Psoas muscle (tissue), 8 donors: Measurements from ENCODE around the gene PEX5. TPM values are rescaled to one million over a fixed set of nuclear protein-coding genes. Genes with fewer than 3 reads are reported as not detected.

Source experiments
- ATAC-seq, 4 donors: fragments of 200-7000 bp; cut with Tn5 transposase; one replicate each; pipeline ENCODE4 v1.9.1; 2020; ENCODE audit warnings: moderate library complexity in 3 of 4, mild to moderate bottlenecking in 2 of 4
- DNase-seq, 2 donors: peaks; one replicate each; pipeline ENCODE4 v3.0.0-alpha.2; 2020
- H3K27ac ChIP-seq: fragments of 200-600 bp; one replicate; pipeline ENCODE4 v1.8.0; 2022
- H3K27me3 ChIP-seq, 3 donors: fragments of 200-600 bp in 1 of 3; one replicate each; pipeline versions ENCODE4 v1.6.1 to v1.8.0; 2013 to 2022; ENCODE audit warnings: low read length in 2 of 3, mild to moderate bottlenecking in 2 of 3, moderate library complexity in 1 of 3; ENCODE audit not compliant: insufficient read depth in 3 of 3
- H3K36me3 ChIP-seq, 2 donors: fragments of 200-600 bp in 1 of 2; one replicate each; pipeline versions ENCODE4 v1.6.1 to v1.8.0; 2013 to 2022; ENCODE audit warnings: low read depth in 1 of 2, mild to moderate bottlenecking in 1 of 2, moderate library complexity in 1 of 2; ENCODE audit not compliant: insufficient read depth in 1 of 2
- H3K4me1 ChIP-seq: fragments of 200-600 bp; one replicate; pipeline ENCODE4 v1.8.0; 2022
- H3K4me3 ChIP-seq: fragments of 200-600 bp; one replicate; pipeline ENCODE4 v1.8.0; 2022; ENCODE audit warnings: mild to moderate bottlenecking
- H3K9me3 ChIP-seq: fragments of 200-600 bp; one replicate; pipeline ENCODE4 v1.8.0; 2022
- CTCF ChIP-seq: fragments of 200-600 bp; IDR thresholded peaks from one replicate; pipeline ENCODE4 v1.8.0; 2022; ENCODE audit warnings: antibody characterized with exemption
- WGBS, 3 donors: extraction: QIAGEN DNeasy Blood & Tissue Kit; methylation state at CpG; one replicate each; pipeline versions ENCODE4 v1.1.6 to v1.1.7; 2013; 5-methylcytosine and 5-hydroxymethylcytosine counted together
- intact Hi-C, 2 donors: fragments of 100-400 bp; cut with DNase I; formaldehyde crosslinking; loops; one replicate each; pipeline versions ENCODE4 v1.11.0 to v1.14.2; 2022
- polyA plus RNA-seq, 3 donors: library from polyadenylated mRNA; stranded (reverse); fragments of 200-250 nt; gene quantifications; one replicate each; pipeline ENCODE4 v1.2.3, GENCODE V29; 2013
- total RNA-seq, 4 donors: library from RNA; stranded (reverse); fragmentation: NEBNext Ultra II Directional in 2 of 4; extraction: Animal tissue kit (Norgen Biotek cat#: 25700) in 2 of 4; gene quantifications; one replicate each; pipeline versions ENCODE4 v1.2.1 to v1.2.4, GENCODE V29; 2021 to 2023
- donor health status: healthy with polysubstance abuse.
- donor health status: DM: no; HTN: no; CAD: no; lungs with moderate emphysema.
- donor health status: Bipolar disorder and iron deficiency.
- donor health status: healthy.
- donor health status: DM: yes; HTN: yes; CAD: no.
- donor health status: DM: no; HTN: no; CAD: no.
- donor health status: DM: no; HTN: no; CAD: no.
- donor health status: DM: yes; HTN: yes; CAD: no.

Gene PEX5
- total and polyA plus RNA-seq, 7 donors, result 51.9 to 103 (median 87.7) TPM

GRCh38 chr12:7190268-7191055, 976 bp downstream of the PEX5 start:
- ATAC-seq (peak in 2 of 4 donors; percentile 6 to 13), DNase-seq (peak; percentile 38 to 68)
- intact Hi-C loops, result loop anchor here in 1 of 2 donors (10.0 kb wide), 1 partner anchor 844 kb away; the partner anchor contains the start of gene FOXJ2
- Histone ChIP-seq H3K36me3 (peaks cover 4 to 46% of the 10 kb centered on the region in 2 donors), H3K4me1 (peaks cover 20% of the 10 kb centered on the region), H3K9me3 (no peaks in the 10 kb centered on the region), H3K27ac (peak overlapping the region; percentile 99), H3K27me3 (no peaks in the 10 kb centered on the region), H3K4me3 (peak overlapping the region; percentile 99)
- 24 to 37% (median 25%) methylated on average over 17 of the region's 17 CpGs for WGBS, 3 donors
- TF ChIP-seq CTCF, result no peak

- ATAC-seq, result no peak
- H3K27me3 ChIP-seq, result no peaks in the 10 kb centered on the region
- DNase-seq, result no peak
- no peak overlapping the region for H3K4me3 ChIP-seq
- no peaks in the 10 kb centered on the region for H3K9me3 ChIP-seq
- TF ChIP-seq CTCF, result no peak
- intact Hi-C loops, result loop anchor here in 1 of 2 donors (10.0 kb wide), 1 partner anchor 841 kb away; the partner anchor contains the start of gene FOXJ2
- no peak overlapping the region for H3K27ac ChIP-seq
- peaks cover 4 to 57% of the 10 kb centered on the region in 2 donors for H3K36me3 ChIP-seq
- H3K4me1 ChIP-seq, result peaks cover 13% of the 10 kb centered on the region
- 73 to 76% (median 74%) methylated on average over 2 of the region's 2 CpGs for WGBS, 3 donors
Observed at GRCh38 chr12:7193674-7194073, 4.2 kb downstream of the PEX5 start.

DNA sequence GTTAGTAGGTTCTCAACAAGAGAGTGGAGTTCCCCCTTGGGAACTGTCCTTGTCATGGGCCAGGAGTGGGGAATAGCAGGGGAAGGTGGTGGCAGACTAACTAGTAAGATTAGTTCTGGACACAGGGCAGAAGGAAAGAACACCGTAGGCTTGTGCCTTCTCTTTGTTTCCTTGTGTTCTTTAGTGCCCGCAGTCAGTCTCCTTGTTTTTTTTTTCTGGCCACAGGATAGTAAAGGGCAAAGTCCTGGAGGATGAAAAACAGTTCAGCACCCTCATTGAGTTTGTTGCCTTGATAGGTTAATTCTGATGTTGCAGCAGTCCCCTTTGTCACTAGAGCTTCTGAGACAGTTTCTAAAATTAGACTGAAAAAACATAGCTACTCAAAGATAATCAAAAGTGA, 8.4 kb downstream of the PEX5 start:
- no peak for TF ChIP-seq CTCF
- ATAC-seq (no peak), DNase-seq (no peak)
- Histone ChIP-seq H3K27me3 (no peaks in the 10 kb centered on the region), H3K4me3 (no peak overlapping the region), H3K36me3 (peaks cover 13 to 62% of the 10 kb centered on the region in 2 donors), H3K9me3 (no peaks in the 10 kb centered on the region), H3K4me1 (no peaks in the 10 kb centered on the region), H3K27ac (no peak overlapping the region)
- intact Hi-C loops, result loop anchor here in 1 of 2 donors (10.0 kb wide), 1 partner anchor 837 kb away; the partner anchor contains the start of gene FOXJ2
- WGBS, 3 donors, result 74 to 83% (median 82%) methylated on average over 2 of the region's 2 CpGs

- Histone ChIP-seq H3K9me3 (no peaks in the 10 kb centered on the region), H3K4me1 (no peaks in the 10 kb centered on the region), H3K4me3 (no peak overlapping the region), H3K27me3 (no peaks in the 10 kb centered on the region), H3K36me3 (peaks cover 15 to 84% of the 10 kb centered on the region in 2 donors), H3K27ac (no peak overlapping the region)
- DNase-seq (no peak), ATAC-seq (no peak)
- WGBS, 3 donors, result 89 to 95% (median 91%) methylated on average over 4 of the region's 4 CpGs
- TF ChIP-seq CTCF, result no peak
- intact Hi-C loops, result no loop called here
Observed at GRCh38 chr12:7203109-7203508, 13.6 kb downstream of the PEX5 start.
